ENCODE results near the gene SIK3.

Gene SIK3

DNA sequence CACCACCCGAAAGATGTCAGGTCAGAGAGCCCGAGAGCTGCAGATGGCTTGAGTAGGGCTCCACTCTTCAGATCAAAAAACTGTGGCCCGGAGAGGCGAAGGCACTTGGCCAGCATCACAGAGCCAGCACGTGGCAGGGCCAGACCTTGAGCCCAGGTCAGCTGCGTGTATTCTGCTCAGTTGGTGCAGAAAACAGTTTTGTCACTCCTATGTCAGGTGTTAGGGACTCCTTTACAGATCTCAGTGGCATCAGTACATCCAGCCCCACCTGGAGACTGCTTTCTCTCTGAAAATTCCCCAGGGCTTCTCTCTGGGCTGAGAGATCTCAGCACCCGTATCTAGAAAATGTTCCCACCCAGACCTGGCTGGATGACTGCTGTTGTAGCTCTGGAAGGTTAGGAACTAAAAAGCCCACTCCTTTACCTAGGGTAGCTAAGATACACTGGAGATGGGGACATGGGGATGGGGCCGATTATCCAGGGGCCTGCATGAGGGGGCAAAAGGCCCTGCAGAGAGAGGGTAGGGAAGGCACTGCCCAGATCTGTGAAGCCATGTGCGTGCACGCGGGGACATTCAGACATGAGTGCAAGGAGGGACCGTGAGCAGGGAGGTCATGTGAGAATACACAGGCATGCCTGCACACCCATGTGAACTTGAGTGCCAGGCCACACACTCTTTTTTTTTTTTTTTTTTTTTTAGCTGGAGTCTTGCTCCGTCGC is 264.3 kb downstream of the SIK3 start:
- Histone ChIP-seq H3K9ac (ENCODE audit: low read length) (no peak overlapping the region), H3K4me1 (ENCODE audit: low read length) (0 out of 2 replicates have a peak, but pooled peaks cover 3% of the 10 kb centered on the region), H3K27me3 (replicated peaks; ENCODE audit: insufficient read depth, low read length) (no peaks in the 10 kb centered on the region), H3K36me3 (replicated peaks; ENCODE audit: insufficient read depth, low read length) (no peaks in the 10 kb centered on the region), H3K4me3 (ENCODE audit: low read length) (no peak overlapping the region), H2AFZ (ENCODE audit: low read length) (no peak overlapping the region), H3K4me2 (ENCODE audit: low read depth, low read length) (no peak overlapping the region), H3K27ac (ENCODE audit: low read length) (no peak overlapping the region), H4K20me1 (ENCODE audit: insufficient read depth, low read length) (no peaks in the 10 kb centered on the region), H3K79me2 (ENCODE audit: low read length) (no peaks in the 10 kb centered on the region), H3K9me3 (replicated peaks; ENCODE audit: insufficient read depth, low read length) (no peaks in the 10 kb centered on the region), H3K9me2 (replicated peaks; ENCODE audit: insufficient read depth, low read length) (no peaks in the 10 kb centered on the region), H3F3A (ENCODE audit: insufficient read depth, low read length) (no peaks in the 10 kb centered on the region)
- TF ChIP-seq EZH2phosphoT487 (IDR thresholded peaks at IDR 0.05; ENCODE audit: low read length) (no peak), EZH2 (optimal IDR thresholded peaks at IDR 0.05; ENCODE audit: low read depth, low read length) (no peak)
- TF ChIP-seq, protein P1, sequence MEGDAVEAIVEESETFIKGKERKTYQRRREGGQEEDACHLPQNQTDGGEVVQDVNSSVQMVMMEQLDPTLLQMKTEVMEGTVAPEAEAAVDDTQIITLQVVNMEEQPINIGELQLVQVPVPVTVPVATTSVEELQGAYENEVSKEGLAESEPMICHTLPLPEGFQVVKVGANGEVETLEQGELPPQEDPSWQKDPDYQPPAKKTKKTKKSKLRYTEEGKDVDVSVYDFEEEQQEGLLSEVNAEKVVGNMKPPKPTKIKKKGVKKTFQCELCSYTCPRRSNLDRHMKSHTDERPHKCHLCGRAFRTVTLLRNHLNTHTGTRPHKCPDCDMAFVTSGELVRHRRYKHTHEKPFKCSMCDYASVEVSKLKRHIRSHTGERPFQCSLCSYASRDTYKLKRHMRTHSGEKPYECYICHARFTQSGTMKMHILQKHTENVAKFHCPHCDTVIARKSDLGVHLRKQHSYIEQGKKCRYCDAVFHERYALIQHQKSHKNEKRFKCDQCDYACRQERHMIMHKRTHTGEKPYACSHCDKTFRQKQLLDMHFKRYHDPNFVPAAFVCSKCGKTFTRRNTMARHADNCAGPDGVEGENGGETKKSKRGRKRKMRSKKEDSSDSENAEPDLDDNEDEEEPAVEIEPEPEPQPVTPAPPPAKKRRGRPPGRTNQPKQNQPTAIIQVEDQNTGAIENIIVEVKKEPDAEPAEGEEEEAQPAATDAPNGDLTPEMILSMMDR (IDR thresholded peaks at IDR 0.05; ENCODE audit: low read length), result no peak
- DNase-seq, result no peak

DNA sequence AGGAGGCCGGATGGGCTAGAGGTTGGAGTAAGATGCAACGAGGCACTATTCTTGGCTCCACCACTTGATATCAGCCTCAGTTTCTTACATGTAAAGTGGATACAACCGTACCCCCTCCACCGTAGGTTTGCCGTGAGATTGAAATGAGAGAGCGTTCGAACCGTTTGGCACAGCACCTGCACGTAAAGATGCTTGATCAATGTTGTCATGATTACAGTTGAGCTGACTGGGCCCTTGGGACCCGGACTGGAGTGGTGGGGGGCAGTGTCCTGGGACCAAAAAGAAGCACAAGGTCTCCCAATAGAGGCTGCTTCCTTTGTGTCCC is 264.8 kb downstream of the SIK3 start:
- H3K4me2 ChIP-seq (ENCODE audit: low read depth, low read length), result no peak overlapping the region
- DNase-seq, result no peak
- TF ChIP-seq EZH2phosphoT487 (IDR thresholded peaks at IDR 0.05; ENCODE audit: low read length) (no peak), EZH2 (optimal IDR thresholded peaks at IDR 0.05; ENCODE audit: low read depth, low read length) (no peak)
- TF ChIP-seq, protein P1 (IDR thresholded peaks at IDR 0.05; ENCODE audit: low read length), result no peak
- H3K4me1 ChIP-seq (ENCODE audit: low read length), result 0 out of 2 replicates have a peak, but pooled peaks cover 3% of the 10 kb centered on the region
- H2AFZ ChIP-seq (ENCODE audit: low read length), result no peak overlapping the region
- no peaks in the 10 kb centered on the region for H4K20me1 ChIP-seq (ENCODE audit: insufficient read depth, low read length)
- H3F3A ChIP-seq (ENCODE audit: insufficient read depth, low read length), result no peaks in the 10 kb centered on the region
- no peak overlapping the region for H3K4me3 ChIP-seq (ENCODE audit: low read length)
- H3K27me3 ChIP-seq (replicated peaks; ENCODE audit: insufficient read depth, low read length), result no peaks in the 10 kb centered on the region
- no peaks in the 10 kb centered on the region for H3K9me2 ChIP-seq (replicated peaks; ENCODE audit: insufficient read depth, low read length)
- H3K27ac ChIP-seq (ENCODE audit: low read length), result no peak overlapping the region
- H3K36me3 ChIP-seq (replicated peaks; ENCODE audit: insufficient read depth, low read length), result no peaks in the 10 kb centered on the region
- no peaks in the 10 kb centered on the region for H3K9me3 ChIP-seq (replicated peaks; ENCODE audit: insufficient read depth, low read length)
- no peaks in the 10 kb centered on the region for H3K79me2 ChIP-seq (ENCODE audit: low read length)
- no peak overlapping the region for H3K9ac ChIP-seq (ENCODE audit: low read length)

DNA sequence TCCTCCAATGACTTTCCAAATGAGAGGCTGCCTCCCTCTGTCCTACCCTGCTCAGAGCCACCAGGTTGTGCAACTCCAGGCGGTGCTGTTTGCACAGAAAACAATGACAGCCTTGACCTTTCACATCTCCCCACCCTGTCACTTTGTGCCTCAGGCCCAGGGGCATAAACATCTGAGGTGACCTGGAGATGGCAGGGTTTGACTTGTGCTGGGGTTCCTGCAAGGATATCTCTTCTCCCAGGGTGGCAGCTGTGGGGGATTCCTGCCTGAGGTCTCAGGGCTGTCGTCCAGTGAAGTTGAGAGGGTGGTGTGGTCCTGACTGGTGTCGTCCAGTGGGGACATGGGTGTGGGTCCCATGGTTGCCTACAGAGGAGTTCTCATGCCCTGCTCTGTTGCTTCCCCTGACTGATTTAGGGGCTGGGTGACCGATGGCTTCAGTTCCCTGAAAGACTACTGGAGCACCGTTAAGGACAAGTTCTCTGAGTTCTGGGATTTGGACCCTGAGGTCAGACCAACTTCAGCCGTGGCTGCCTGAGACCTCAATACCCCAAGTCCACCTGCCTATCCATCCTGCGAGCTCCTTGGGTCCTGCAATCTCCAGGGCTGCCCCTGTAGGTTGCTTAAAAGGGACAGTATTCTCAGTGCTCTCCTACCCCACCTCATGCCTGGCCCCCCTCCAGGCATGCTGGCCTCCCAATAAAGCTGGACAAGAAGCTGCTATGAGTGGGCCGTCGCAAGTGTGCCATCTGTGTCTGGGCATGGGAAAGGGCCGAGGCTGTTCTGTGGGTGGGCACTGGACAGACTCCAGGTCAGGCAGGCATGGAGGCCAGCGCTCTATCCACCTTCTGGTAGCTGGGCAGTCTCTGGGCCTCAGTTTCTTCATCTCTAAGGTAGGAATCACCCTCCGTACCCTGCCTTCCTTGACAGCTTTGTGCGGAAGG is 265.6 kb downstream of the SIK3 start:
- no peak overlapping the region for H2AFZ ChIP-seq (ENCODE audit: low read length)
- no peaks in the 10 kb centered on the region for H3K9me2 ChIP-seq (replicated peaks; ENCODE audit: insufficient read depth, low read length)
- no peak overlapping the region for H3K4me3 ChIP-seq (ENCODE audit: low read length)
- no peaks in the 10 kb centered on the region for H3F3A ChIP-seq (ENCODE audit: insufficient read depth, low read length)
- H3K4me2 ChIP-seq (ENCODE audit: low read depth, low read length), result no peak overlapping the region
- H3K27ac ChIP-seq (ENCODE audit: low read length), result no peak overlapping the region
- H3K9me3 ChIP-seq (replicated peaks; ENCODE audit: insufficient read depth, low read length), result no peaks in the 10 kb centered on the region
- TF ChIP-seq EZH2phosphoT487 (IDR thresholded peaks at IDR 0.05; ENCODE audit: low read length) (no peak), EZH2 (optimal IDR thresholded peaks at IDR 0.05; ENCODE audit: low read depth, low read length) (no peak)
- TF ChIP-seq, protein P1 (IDR thresholded peaks at IDR 0.05; ENCODE audit: low read length), result no peak
- H3K27me3 ChIP-seq (replicated peaks; ENCODE audit: insufficient read depth, low read length), result no peaks in the 10 kb centered on the region
- no peak overlapping the region for H3K9ac ChIP-seq (ENCODE audit: low read length)
- no peaks in the 10 kb centered on the region for H4K20me1 ChIP-seq (ENCODE audit: insufficient read depth, low read length)
- DNase-seq, result no peak
- 0 out of 2 replicates have a peak, but pooled peaks cover 3% of the 10 kb centered on the region for H3K4me1 ChIP-seq (ENCODE audit: low read length)
- no peaks in the 10 kb centered on the region for H3K79me2 ChIP-seq (ENCODE audit: low read length)
- H3K36me3 ChIP-seq (replicated peaks; ENCODE audit: insufficient read depth, low read length), result no peaks in the 10 kb centered on the region

All from MM.1S (cell line).